GM12878 (cell line): ENCODE measurements around the gene RASD1. TPM values are rescaled to one million over a fixed set of nuclear protein-coding genes. Genes with fewer than 3 reads are reported as not detected.

ENCODE experiments used
- ATAC-seq: fragments of 200-7000 bp; cut with Tn5 transposase; 3 replicates; pipeline ENCODE4 v1.9.1; 2020; ENCODE audit warnings: mild to moderate bottlenecking, moderate library complexity
- BruUV-seq: library from RNA; stranded (reverse); fragments of 400-500 nt; replicated peaks from 2 replicates; lab custom pipeline; 2021; lab: Mats Ljungman, UMichigan
- CTCF ChIA-PET: fragments of 300-600 bp; sonication (Branson Sonifier 250); formaldehyde crosslinking; extraction: SDS; loops from one replicate; lab custom pipeline; 2021; ENCODE audit warnings: inconsistent platforms; lab: Yijun Ruan, JAX
- POLR2A ChIA-PET: fragments of 350-600 bp; formaldehyde crosslinking; extraction: SDS; loops from one replicate; lab custom pipeline; 2021; ENCODE audit warnings: inconsistent platforms; lab: Charles Lee
- RAD21 ChIA-PET: fragments of 300-600 bp; sonication (Branson Sonifier 250); formaldehyde crosslinking; loops from one replicate; lab custom pipeline; 2023; ENCODE audit warnings: antibody characterized with exemption; ENCODE audit not compliant: unreplicated experiment; lab: Charles Lee
- SMC1A ChIA-PET: fragments of 300-600 bp; sonication (Branson Sonifier 250); formaldehyde crosslinking; loops from one replicate; lab custom pipeline; 2023; ENCODE audit not compliant: unreplicated experiment, uncharacterized antibody; lab: Charles Lee
- DNase-seq: peaks from one replicate; pipeline ENCODE4 v3.0.0-alpha.2; 2011; ENCODE audit warnings: low read depth, low spot score
- FAIRE-seq: peaks from 3 replicates; lab custom pipeline; 2011; peaks lifted over from hg19 to GRCh38; lab: Jason Lieb, UNC
- H2AFZ ChIP-seq: 2 replicates; pipeline ENCODE4 v1.6.0; 2011; ENCODE audit warnings: low read depth, low read length, control low read depth; ENCODE audit not compliant: control insufficient read depth
- H3K27ac ChIP-seq: 2 replicates; pipeline ENCODE4 v1.5.1; 2011; ENCODE audit warnings: control low read depth; ENCODE audit not compliant: control insufficient read depth, insufficient read depth
- H3K27me3 ChIP-seq, 2 experiments: replicated peaks in 1 of 2; 2 replicates each; pipeline versions ENCODE4 v1.6.0 to v1.6.1; 2011; ENCODE audit warnings: low read length in 1 of 2; ENCODE audit not compliant: control insufficient read depth in 2 of 2, insufficient read depth in 2 of 2
- H3K36me3 ChIP-seq, 2 experiments: 2 replicates each; pipeline ENCODE4 v1.5.1; 2011; ENCODE audit warnings: low read length in 1 of 2; ENCODE audit not compliant: control insufficient read depth in 2 of 2, insufficient read depth in 2 of 2
- H3K4me1 ChIP-seq: 2 replicates; pipeline ENCODE4 v1.6.1; 2011; ENCODE audit warnings: mild to moderate bottlenecking, low read length, moderate library complexity, mixed read lengths; ENCODE audit not compliant: control insufficient read depth, insufficient read depth
- H3K4me2 ChIP-seq: 2 replicates; pipeline ENCODE4 v1.6.0; 2011; ENCODE audit warnings: control low read depth; ENCODE audit not compliant: control insufficient read depth, insufficient read depth
- H3K4me3 ChIP-seq: fragments of 200-600 bp; sonication (generic); 2 replicates; pipeline ENCODE4 v1.5.1; 2016
- H3K79me2 ChIP-seq: 2 replicates; pipeline ENCODE4 v1.6.0; 2011; ENCODE audit warnings: low read length; ENCODE audit not compliant: control insufficient read depth, insufficient read depth
- H3K9ac ChIP-seq: 2 replicates; pipeline ENCODE4 v1.8.0; 2011; ENCODE audit warnings: low read length, control low read depth, mixed read lengths; ENCODE audit not compliant: control insufficient read depth, insufficient read depth
- H3K9me3 ChIP-seq: replicated peaks from 3 replicates; pipeline ENCODE4 v1.5.1; 2011; ENCODE audit warnings: mild to moderate bottlenecking, low read length; ENCODE audit not compliant: control insufficient read depth, insufficient read depth
- H4K20me1 ChIP-seq: 2 replicates; pipeline ENCODE4 v1.6.0; 2011; ENCODE audit not compliant: control insufficient read depth, insufficient read depth
- MTA3 ChIP-seq: IDR thresholded peaks from 2 replicates; pipeline ENCODE4 v1.6.1; 2012; ENCODE audit warnings: low read length, inconsistent platforms, borderline replicate concordance
- MYB ChIP-seq: fragments of 150-350 bp; IDR thresholded peaks from 2 replicates; pipeline ENCODE4 v1.6.1; 2014; ENCODE audit warnings: mild to moderate bottlenecking, low read depth, low read length, borderline replicate concordance
- NR2F1 ChIP-seq: fragments of 450-650 bp; conservative IDR thresholded peaks from 2 replicates; pipeline ENCODE4 v1.6.1; 2017; ENCODE audit warnings: mild to moderate bottlenecking
- POLR2AphosphoS5 ChIP-seq: IDR thresholded peaks from 2 replicates; pipeline ENCODE4 v1.6.1; 2011; ENCODE audit warnings: mild to moderate bottlenecking, low read length, inconsistent platforms
- RBBP5 ChIP-seq: fragments of 200-600 bp; sonication (generic); conservative IDR thresholded peaks from 2 replicates; pipeline ENCODE4 v1.6.1; 2016
- RFX5 ChIP-seq: IDR thresholded peaks from 2 replicates; pipeline ENCODE4 v1.6.1; 2011; ENCODE audit warnings: low read depth, low read length, improper control_type of control experiment
- SMAD1 ChIP-seq: fragments of 450-650 bp; IDR thresholded peaks from 2 replicates; pipeline ENCODE4 v1.6.1; 2018; ENCODE audit warnings: mild to moderate bottlenecking, low read depth; ENCODE audit not compliant: partially characterized antibody
- WGBS: methylation state at CpG from one replicate; pipeline ENCODE4 v1.1.6; 2016; ENCODE audit warnings: low lambda C conversion rate; ENCODE audit not compliant: insufficient replicate concordance, insufficient coverage; ENCODE audit errors: missing lambda C conversion rate; 5-methylcytosine and 5-hydroxymethylcytosine counted together
- in situ Hi-C: fragments of 300-500 bp; cut with MboI; formaldehyde crosslinking; loops from 9 replicates; pipeline ENCODE4 v1.14.3; 2018; ENCODE audit warnings: mixed read lengths
- intact Hi-C: fragments of 100-400 bp; cut with micrococcal nuclease; formaldehyde crosslinking; loops from one replicate; pipeline ENCODE4 v1.14.2; 2022; ENCODE audit not compliant: unreplicated experiment
- polyA plus RNA-seq, 11 experiments: library from polyadenylated mRNA; depleted of rRNA in 4 of 11; unstranded in 6 of 11; stranded (reverse) in 5 of 11; fragments of >200 nt; fragmentation: Nextera tagmentation in 4 of 11; fragmentation: Illumina TruSeq in 1 of 11; extraction: Ambion mirVana in 4 of 11; extraction: Trizol in 1 of 11; gene quantifications; 1 replicate in 1 of 11; 2 replicates in 10 of 11; pipeline versions ENCODE4 v1.2.1 to v1.2.3, GENCODE V29; 2011 to 2016; ENCODE audit warnings: inconsistent platforms in 2 of 11, missing spikeins in 2 of 11, low read depth in 1 of 11
- total RNA-seq, 4 experiments: library from RNA; depleted of rRNA in 3 of 4; stranded (reverse); fragments of >200 nt in 3 of 4; fragmentation: Illumina TruSeq in 1 of 4; extraction: Trizol in 1 of 4; gene quantifications; 2 replicates each; pipeline versions ENCODE4 v1.2.1 to v1.2.3, GENCODE V29; 2013 to 2021
- TF ChIP-seq, protein P1 (sequence below): fragments of 450-650 bp; conservative IDR thresholded peaks from 2 replicates; pipeline ENCODE4 v1.6.1; 2017; ENCODE audit warnings: mild to moderate bottlenecking, moderate library complexity
- TF ChIP-seq, protein P2 (sequence below): fragments of 450-650 bp; IDR thresholded peaks from 2 replicates; pipeline ENCODE4 v1.6.1; 2016; ENCODE audit warnings: mild to moderate bottlenecking
- TF ChIP-seq, protein P3 (sequence below): IDR thresholded peaks from 2 replicates; pipeline ENCODE4 v1.6.1; 2012; ENCODE audit warnings: low read depth, low read length, improper control_type of control experiment
- TF ChIP-seq, protein P4 (sequence below): IDR thresholded peaks from 2 replicates; pipeline ENCODE4 v1.6.1; 2011; ENCODE audit warnings: low read depth, low read length, improper control_type of control experiment, borderline replicate concordance
- TF ChIP-seq, protein P5 (sequence below): fragments of 450-650 bp; formaldehyde crosslinking; IDR thresholded peaks from 2 replicates; pipeline ENCODE4 v1.5.0; 2022; ENCODE audit warnings: mild to moderate bottlenecking, missing genetic modification characterization

Gene RASD1
- total and polyA plus RNA-seq, 10 of the 15 experiments (the other 5 are each of a cell fraction or from before 2014, with no cell fraction given) = 0.14 to 0.33 TPM; not detected in 8

DNA sequence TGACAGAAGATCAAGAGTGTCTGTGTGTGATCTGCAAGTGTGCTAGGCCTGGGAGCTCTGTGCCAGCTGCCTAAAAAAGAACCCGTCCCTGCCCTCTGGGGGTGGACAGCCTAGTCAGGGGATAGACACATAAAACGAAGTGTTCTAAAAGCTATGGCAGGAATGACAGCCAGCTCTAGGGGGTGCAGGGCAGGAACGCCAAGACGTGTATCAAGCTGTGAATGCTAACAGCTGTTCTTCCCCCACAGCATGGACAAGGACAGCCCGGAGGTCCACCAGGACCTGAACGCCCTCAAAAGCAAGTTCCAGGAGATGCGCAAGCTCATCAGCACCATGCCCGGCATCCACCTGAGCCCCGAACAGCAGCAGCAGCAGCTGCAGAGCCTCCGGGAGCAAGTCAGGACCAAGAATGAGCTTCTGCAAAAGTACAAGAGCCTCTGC lies 5.1 kb downstream of the RASD1 start:
- SMC1A ChIA-PET = no interaction called here
- Histone ChIP-seq H3K27me3 (peaks cover 0 to 8% of the 10 kb centered on the region in 2 experiments; a peak in 3 of 4 replicates), H4K20me1 (0 out of 2 replicates have a peak, but pooled peaks cover 3% of the 10 kb centered on the region), H3K79me2 (no peaks in the 10 kb centered on the region), H3K9ac (no peak overlapping the region), H3K27ac (no peak overlapping the region), H3K9me3 (no peaks in the 10 kb centered on the region), H3K4me3 (no peak overlapping the region), H2AFZ (no peak overlapping the region), H3K4me1 (peaks cover 4% of the 10 kb centered on the region; the same call in 1 of the 2 replicates), H3K4me2 (no peak overlapping the region), H3K36me3 (peaks cover 5 to 6% of the 10 kb centered on the region in 2 experiments; a peak in 1 of 4 replicates)
- in situ Hi-C loops = no loop called here
- intact Hi-C loops = no loop called here
- FAIRE-seq (no peak), DNase-seq (no peak), ATAC-seq (no peak)
- CTCF ChIA-PET = interaction anchor here (1.0 to 1.3 kb wide), 2 partner anchors 12 to 428 kb away, joined by 3 read pairs; no protein-coding TSS in a partner anchor
- POLR2A ChIA-PET = interaction anchor here (0.6 to 0.7 kb wide), 2 partner anchors 124 to 595 kb away, joined by 3 read pairs; no protein-coding TSS in a partner anchor
- RAD21 ChIA-PET = no interaction called here
- BruUV-seq = no TSS peak
- WGBS = 83% methylated on average over 10 of the region's 10 CpGs
- TF ChIP-seq MTA3 (no peak), RFX5 (no peak), RBBP5 (no peak), NR2F1 (no peak), MYB (no peak), POLR2AphosphoS5 (no peak), SMAD1 (no peak)
- TF ChIP-seq, protein P1, sequence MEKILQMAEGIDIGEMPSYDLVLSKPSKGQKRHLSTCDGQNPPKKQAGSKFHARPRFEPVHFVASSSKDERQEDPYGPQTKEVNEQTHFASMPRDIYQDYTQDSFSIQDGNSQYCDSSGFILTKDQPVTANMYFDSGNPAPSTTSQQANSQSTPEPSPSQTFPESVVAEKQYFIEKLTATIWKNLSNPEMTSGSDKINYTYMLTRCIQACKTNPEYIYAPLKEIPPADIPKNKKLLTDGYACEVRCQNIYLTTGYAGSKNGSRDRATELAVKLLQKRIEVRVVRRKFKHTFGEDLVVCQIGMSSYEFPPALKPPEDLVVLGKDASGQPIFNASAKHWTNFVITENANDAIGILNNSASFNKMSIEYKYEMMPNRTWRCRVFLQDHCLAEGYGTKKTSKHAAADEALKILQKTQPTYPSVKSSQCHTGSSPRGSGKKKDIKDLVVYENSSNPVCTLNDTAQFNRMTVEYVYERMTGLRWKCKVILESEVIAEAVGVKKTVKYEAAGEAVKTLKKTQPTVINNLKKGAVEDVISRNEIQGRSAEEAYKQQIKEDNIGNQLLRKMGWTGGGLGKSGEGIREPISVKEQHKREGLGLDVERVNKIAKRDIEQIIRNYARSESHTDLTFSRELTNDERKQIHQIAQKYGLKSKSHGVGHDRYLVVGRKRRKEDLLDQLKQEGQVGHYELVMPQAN = no peak
- TF ChIP-seq, protein P2, sequence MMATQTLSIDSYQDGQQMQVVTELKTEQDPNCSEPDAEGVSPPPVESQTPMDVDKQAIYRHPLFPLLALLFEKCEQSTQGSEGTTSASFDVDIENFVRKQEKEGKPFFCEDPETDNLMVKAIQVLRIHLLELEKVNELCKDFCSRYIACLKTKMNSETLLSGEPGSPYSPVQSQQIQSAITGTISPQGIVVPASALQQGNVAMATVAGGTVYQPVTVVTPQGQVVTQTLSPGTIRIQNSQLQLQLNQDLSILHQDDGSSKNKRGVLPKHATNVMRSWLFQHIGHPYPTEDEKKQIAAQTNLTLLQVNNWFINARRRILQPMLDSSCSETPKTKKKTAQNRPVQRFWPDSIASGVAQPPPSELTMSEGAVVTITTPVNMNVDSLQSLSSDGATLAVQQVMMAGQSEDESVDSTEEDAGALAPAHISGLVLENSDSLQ = no peak
- TF ChIP-seq, protein P3, sequence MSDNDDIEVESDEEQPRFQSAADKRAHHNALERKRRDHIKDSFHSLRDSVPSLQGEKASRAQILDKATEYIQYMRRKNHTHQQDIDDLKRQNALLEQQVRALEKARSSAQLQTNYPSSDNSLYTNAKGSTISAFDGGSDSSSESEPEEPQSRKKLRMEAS = no peak
- TF ChIP-seq, protein P4, sequence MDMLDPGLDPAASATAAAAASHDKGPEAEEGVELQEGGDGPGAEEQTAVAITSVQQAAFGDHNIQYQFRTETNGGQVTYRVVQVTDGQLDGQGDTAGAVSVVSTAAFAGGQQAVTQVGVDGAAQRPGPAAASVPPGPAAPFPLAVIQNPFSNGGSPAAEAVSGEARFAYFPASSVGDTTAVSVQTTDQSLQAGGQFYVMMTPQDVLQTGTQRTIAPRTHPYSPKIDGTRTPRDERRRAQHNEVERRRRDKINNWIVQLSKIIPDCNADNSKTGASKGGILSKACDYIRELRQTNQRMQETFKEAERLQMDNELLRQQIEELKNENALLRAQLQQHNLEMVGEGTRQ = no peak
- TF ChIP-seq, protein P5, sequence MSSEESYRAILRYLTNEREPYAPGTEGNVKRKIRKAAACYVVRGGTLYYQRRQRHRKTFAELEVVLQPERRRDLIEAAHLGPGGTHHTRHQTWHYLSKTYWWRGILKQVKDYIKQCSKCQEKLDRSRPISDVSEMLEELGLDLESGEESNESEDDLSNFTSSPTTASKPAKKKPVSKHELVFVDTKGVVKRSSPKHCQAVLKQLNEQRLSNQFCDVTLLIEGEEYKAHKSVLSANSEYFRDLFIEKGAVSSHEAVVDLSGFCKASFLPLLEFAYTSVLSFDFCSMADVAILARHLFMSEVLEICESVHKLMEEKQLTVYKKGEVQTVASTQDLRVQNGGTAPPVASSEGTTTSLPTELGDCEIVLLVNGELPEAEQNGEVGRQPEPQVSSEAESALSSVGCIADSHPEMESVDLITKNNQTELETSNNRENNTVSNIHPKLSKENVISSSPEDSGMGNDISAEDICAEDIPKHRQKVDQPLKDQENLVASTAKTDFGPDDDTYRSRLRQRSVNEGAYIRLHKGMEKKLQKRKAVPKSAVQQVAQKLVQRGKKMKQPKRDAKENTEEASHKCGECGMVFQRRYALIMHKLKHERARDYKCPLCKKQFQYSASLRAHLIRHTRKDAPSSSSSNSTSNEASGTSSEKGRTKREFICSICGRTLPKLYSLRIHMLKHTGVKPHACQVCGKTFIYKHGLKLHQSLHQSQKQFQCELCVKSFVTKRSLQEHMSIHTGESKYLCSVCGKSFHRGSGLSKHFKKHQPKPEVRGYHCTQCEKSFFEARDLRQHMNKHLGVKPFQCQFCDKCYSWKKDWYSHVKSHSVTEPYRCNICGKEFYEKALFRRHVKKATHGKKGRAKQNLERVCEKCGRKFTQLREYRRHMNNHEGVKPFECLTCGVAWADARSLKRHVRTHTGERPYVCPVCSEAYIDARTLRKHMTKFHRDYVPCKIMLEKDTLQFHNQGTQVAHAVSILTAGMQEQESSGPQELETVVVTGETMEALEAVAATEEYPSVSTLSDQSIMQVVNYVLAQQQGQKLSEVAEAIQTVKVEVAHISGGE (CRISPR knock-in tag) = no peak
